Measurements from ENCODE around the gene NPM3. TPM values are rescaled to one million over a fixed set of nuclear protein-coding genes. Genes with fewer than 3 reads are reported as not detected.

NPM3 gene
- polyA plus RNA-seq, 1 of the 3 experiments (the other 2 are of a cell fraction), result 105 TPM

DNA sequence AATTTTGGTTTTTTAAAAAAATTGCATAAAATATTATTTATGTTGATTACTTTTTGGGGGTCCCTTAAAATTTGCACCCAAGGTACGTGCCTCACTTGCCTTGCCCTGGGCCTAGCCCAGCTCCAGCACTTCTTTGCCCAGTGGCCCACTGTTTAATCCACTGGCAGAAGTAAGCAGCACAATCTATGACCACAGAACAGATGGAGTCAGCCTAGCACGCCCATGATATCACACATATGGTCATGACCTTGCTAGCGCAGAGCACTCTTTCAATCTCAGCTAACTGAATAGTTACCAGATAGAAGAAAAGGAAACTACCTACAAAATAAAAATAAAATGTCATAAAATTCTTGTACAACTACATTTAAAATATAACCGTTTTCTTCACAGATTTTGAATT, 29.4 kb upstream of the NPM3 start:
- Histone ChIP-seq H3K27me3 (ENCODE audit: insufficient read depth) (no peaks in the 10 kb centered on the region), H2AFZ (ENCODE audit: low read depth) (no peak overlapping the region), H3K4me3 (ENCODE audit: low read depth in 2 of 2, low read length in 1 of 2) (no peak overlapping the region), H3K36me3 (replicated peaks in 1 of 2; ENCODE audit: control insufficient read depth in 1 of 2, insufficient read depth in 2 of 2, low read length in 1 of 2) (peaks cover 43 to 70% of the 10 kb centered on the region in 2 experiments), H3K9me2 (no peaks in the 10 kb centered on the region), H4K20me1 (ENCODE audit: insufficient read depth) (peaks cover 100% of the 10 kb centered on the region), H3K4me1 (ENCODE audit: control insufficient read depth in 1 of 2, insufficient read depth in 2 of 2, low read depth in 1 of 2, low read length in 1 of 2) (peaks cover 0 to 13% of the 10 kb centered on the region in 2 experiments; a peak in 3 of 4 replicates), H3K9me3 (no peaks in the 10 kb centered on the region), H3K4me2 (no peak overlapping the region), H3K9ac (no peak overlapping the region), H3F3A (replicated peaks; ENCODE audit: insufficient read depth) (peaks cover 12% of the 10 kb centered on the region), H3K79me2 (ENCODE audit: insufficient read depth) (peaks cover 100% of the 10 kb centered on the region), H3K27ac (ENCODE audit: low read depth in 2 of 2, low read length in 1 of 2) (no peak overlapping the region)
- CTCF ChIA-PET, result interaction anchor here (1.0 to 3.8 kb wide), 6 partner anchors 17 to 210 kb away, joined by 3 to 14 read pairs (median 4); partner anchors contain the start of gene KCNIP2
- POLR2A ChIA-PET, result interaction anchor here (1.1 kb wide), 1 partner anchor 16 kb away, joined by 4 read pairs; no protein-coding TSS in a partner anchor
- DNase-seq, result no peak
- no peak for TF ChIP-seq USF1 (IDR thresholded peaks at IDR 0.05; ENCODE audit: borderline replicate concordance, low read depth)
- TF ChIP-seq GATA2 (CRISPR knock-in tag; IDR thresholded peaks at IDR 0.05), result no peak
- TF ChIP-seq, protein P1, sequence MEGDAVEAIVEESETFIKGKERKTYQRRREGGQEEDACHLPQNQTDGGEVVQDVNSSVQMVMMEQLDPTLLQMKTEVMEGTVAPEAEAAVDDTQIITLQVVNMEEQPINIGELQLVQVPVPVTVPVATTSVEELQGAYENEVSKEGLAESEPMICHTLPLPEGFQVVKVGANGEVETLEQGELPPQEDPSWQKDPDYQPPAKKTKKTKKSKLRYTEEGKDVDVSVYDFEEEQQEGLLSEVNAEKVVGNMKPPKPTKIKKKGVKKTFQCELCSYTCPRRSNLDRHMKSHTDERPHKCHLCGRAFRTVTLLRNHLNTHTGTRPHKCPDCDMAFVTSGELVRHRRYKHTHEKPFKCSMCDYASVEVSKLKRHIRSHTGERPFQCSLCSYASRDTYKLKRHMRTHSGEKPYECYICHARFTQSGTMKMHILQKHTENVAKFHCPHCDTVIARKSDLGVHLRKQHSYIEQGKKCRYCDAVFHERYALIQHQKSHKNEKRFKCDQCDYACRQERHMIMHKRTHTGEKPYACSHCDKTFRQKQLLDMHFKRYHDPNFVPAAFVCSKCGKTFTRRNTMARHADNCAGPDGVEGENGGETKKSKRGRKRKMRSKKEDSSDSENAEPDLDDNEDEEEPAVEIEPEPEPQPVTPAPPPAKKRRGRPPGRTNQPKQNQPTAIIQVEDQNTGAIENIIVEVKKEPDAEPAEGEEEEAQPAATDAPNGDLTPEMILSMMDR (IDR thresholded peaks at IDR 0.05), result no peak
- no peak for TF ChIP-seq RXRA (IDR thresholded peaks at IDR 0.05; ENCODE audit: borderline replicate concordance, low read depth)
- TF ChIP-seq TAF1 (IDR thresholded peaks at IDR 0.05; ENCODE audit: borderline replicate concordance, low read depth, low read length), result no peak
- no peak for TF ChIP-seq ELF1 (IDR thresholded peaks at IDR 0.05)
- no peak for TF ChIP-seq RFX5 (IDR thresholded peaks at IDR 0.05; ENCODE audit: low read length)
- TF ChIP-seq RCOR1 (IDR thresholded peaks at IDR 0.05; ENCODE audit: low read length), result no peak
- no peak for TF ChIP-seq NFIC (IDR thresholded peaks at IDR 0.05; ENCODE audit: borderline replicate concordance)
- no peak for TF ChIP-seq SMC3 (IDR thresholded peaks at IDR 0.05; ENCODE audit: low read depth, low read length)
- no peak for TF ChIP-seq NRF1 (IDR thresholded peaks at IDR 0.05; ENCODE audit: low read depth, low read length)
- TF ChIP-seq SIN3A (IDR thresholded peaks at IDR 0.05; ENCODE audit: borderline replicate concordance, low read depth, low read length), result no peak
- TF ChIP-seq MXI1 (IDR thresholded peaks at IDR 0.05; ENCODE audit: low read depth, low read length), result no peak
- TF ChIP-seq JUND (IDR thresholded peaks at IDR 0.05), result no peak
- no peak for TF ChIP-seq PBX3 (IDR thresholded peaks at IDR 0.05)
- TF ChIP-seq MEF2A (IDR thresholded peaks at IDR 0.05; ENCODE audit: borderline replicate concordance, low read depth), result no peak
- TF ChIP-seq IRF3 (IDR thresholded peaks at IDR 0.05; ENCODE audit: low read depth, low read length), result no peak
- no peak for TF ChIP-seq POLR2AphosphoS5 (IDR thresholded peaks at IDR 0.05; ENCODE audit: low read depth, low read length)
- no peak for TF ChIP-seq USF2 (IDR thresholded peaks at IDR 0.05; ENCODE audit: borderline replicate concordance, low read depth, low read length)
- WGBS (ENCODE audit: low lambda C conversion rate), result 94% methylated on average over 4 of the region's 4 CpGs

All from SK-N-SH (cell line).